ENCODE measurements around the gene GLS2. TPM values are rescaled to one million over a fixed set of nuclear protein-coding genes. Genes with fewer than 3 reads are reported as not detected.

GLS2 gene
- total RNA-seq, 1 donor from 2014 or later, result 0.21 TPM

DNA sequence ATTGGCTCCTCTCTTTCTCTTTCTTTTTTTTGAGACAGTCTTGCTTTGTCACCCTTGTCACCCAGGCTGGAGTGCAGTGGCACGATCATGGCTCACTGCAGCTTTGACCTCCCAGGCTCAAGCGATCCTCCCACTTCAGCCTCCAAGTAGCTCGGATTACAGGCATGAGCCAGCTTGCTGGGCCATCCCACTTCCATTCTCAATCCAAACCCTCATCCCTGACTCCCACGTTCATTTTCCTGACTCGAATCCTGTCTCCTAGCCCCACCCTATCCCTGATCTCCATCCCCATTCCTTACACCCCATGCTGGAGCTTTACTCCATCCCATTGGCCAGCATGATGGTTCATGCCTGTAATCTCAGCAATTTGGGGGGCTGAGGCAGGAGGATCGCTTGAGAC is 11.8 kb downstream of the GLS2 start:
- Mint-ChIP-seq H3K9me3 (ENCODE audit: unreplicated experiment) (no peaks in the 10 kb centered on the region), H3K36me3 (ENCODE audit: low read depth, unreplicated experiment) (peaks cover 4% of the 10 kb centered on the region), H3K4me3 (ENCODE audit: unreplicated experiment) (no peak overlapping the region), H3K27ac (ENCODE audit: unreplicated experiment) (no peak overlapping the region), H3K4me1 (ENCODE audit: unreplicated experiment) (no peaks in the 10 kb centered on the region), H3K27me3 (ENCODE audit: unreplicated experiment) (peaks cover 4% of the 10 kb centered on the region)
- no peak for DNase-seq (ENCODE audit: low spot score)
- TF ChIP-seq CTCF (IDR thresholded peaks at IDR 0.05; ENCODE audit: unreplicated experiment), result no peak

DNA sequence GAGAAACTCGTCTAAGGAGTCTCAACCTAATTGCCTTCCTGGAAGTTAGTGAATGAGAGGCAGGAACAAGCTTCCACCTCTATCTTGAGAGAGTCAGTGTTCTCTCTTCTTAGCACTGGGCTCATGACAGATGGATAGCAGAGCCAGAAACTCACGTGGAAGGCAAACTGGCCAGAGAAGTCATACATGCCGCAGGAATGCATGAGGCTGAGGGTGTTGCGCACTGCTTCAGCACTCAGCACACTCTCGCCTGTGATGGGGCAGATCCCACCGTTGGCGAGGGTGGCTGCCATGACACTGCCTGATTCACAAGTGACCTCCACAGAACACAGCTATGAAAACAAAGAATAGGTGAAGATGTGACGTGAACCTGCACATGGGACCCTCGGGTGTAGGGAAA is 13.6 kb downstream of the GLS2 start:
- DNase-seq (ENCODE audit: low spot score), result no peak
- no peak overlapping the region for H3K27ac Mint-ChIP-seq (ENCODE audit: unreplicated experiment)
- no peak for TF ChIP-seq CTCF (IDR thresholded peaks at IDR 0.05; ENCODE audit: unreplicated experiment)
- H3K4me1 Mint-ChIP-seq (ENCODE audit: unreplicated experiment), result peaks cover 6% of the 10 kb centered on the region
- no peaks in the 10 kb centered on the region for H3K9me3 Mint-ChIP-seq (ENCODE audit: unreplicated experiment)
- H3K36me3 Mint-ChIP-seq (ENCODE audit: low read depth, unreplicated experiment), result peaks cover 8% of the 10 kb centered on the region
- H3K4me3 Mint-ChIP-seq (ENCODE audit: unreplicated experiment), result no peak overlapping the region
- peaks cover 7% of the 10 kb centered on the region for H3K27me3 Mint-ChIP-seq (ENCODE audit: unreplicated experiment)

GRCh38 chr12:56469007-56469930 is 18.7 kb downstream of the GLS2 start:
- no peak for DNase-seq (ENCODE audit: low spot score)
- no peak for TF ChIP-seq CTCF (IDR thresholded peaks at IDR 0.05; ENCODE audit: unreplicated experiment)
- peaks cover 4% of the 10 kb centered on the region for H3K36me3 Mint-ChIP-seq (ENCODE audit: low read depth, unreplicated experiment)
- H3K4me1 Mint-ChIP-seq (ENCODE audit: unreplicated experiment), result peaks cover 11% of the 10 kb centered on the region
- H3K27me3 Mint-ChIP-seq (ENCODE audit: unreplicated experiment), result peaks cover 7% of the 10 kb centered on the region
- peak overlapping the region; percentile 98 for H3K4me3 Mint-ChIP-seq (ENCODE audit: unreplicated experiment)
- H3K27ac Mint-ChIP-seq (ENCODE audit: unreplicated experiment), result peak overlapping the region; percentile 96
- H3K9me3 Mint-ChIP-seq (ENCODE audit: unreplicated experiment), result no peaks in the 10 kb centered on the region

DNA sequence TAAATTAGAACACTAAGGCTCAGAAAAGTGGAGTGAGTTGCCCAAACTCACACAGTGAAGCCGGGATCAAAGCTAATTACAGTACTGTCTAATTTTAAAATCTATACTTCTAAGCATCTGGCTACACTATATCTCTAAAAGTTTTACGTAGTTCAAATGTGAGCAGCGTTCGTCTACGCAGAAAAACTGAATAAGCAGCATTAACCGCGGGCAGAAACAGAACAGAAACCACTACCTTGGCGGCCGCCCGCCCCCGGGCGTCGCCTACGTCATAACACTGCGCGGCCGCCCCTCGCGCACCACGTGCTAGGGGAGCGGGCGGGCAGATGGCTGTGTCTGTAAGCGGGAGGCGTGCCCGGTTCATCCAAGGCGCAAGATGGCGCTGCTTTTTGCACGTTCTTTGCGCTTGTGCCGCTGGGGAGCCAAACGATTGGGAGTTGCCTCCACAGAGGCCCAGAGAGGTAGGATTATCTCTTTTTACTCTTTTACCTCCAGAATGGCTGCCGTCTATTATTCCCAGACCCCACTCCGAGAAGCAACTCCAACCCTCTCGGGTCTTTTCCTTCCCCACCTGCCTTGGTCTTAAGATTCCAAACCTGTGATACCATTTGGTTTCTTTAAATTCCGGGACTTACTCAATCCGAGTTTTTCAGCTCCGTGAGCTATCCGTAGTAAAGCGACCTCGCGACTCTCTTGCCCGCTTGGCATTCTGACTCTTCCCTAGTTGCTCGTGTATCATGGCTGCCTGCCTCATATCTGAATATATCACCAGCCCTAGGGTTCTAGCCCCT is 19.6 kb downstream of the GLS2 start, which contains the start of gene SPRYD4:
TSS of gene SPRYD4 (plus strand) at position 363 of the 791 bp plus-strand sequence. CDS start at position 377, 14 bp downstream.
- TF ChIP-seq CTCF (IDR thresholded peaks at IDR 0.05; ENCODE audit: unreplicated experiment), result no peak
- DNase-seq (ENCODE audit: low spot score), result peak; percentile 90
- Mint-ChIP-seq H3K4me1 (ENCODE audit: unreplicated experiment) (peaks cover 11% of the 10 kb centered on the region), H3K36me3 (ENCODE audit: low read depth, unreplicated experiment) (peaks cover 4% of the 10 kb centered on the region), H3K9me3 (ENCODE audit: unreplicated experiment) (no peaks in the 10 kb centered on the region), H3K27ac (ENCODE audit: unreplicated experiment) (peak within 1 kb of the TSS; percentile 96), H3K4me3 (ENCODE audit: unreplicated experiment) (peak within 1 kb of the TSS; percentile 98), H3K27me3 (ENCODE audit: unreplicated experiment) (peaks cover 7% of the 10 kb centered on the region)
